Aorta (tissue), 5 donors: ENCODE results near the gene ASPRV1. TPM values are rescaled to one million over a fixed set of nuclear protein-coding genes. Genes with fewer than 3 reads are reported as not detected.
A peak's percentile ranks its signal among the peaks of the same experiment; 100 is the strongest.

ENCODE experiments used
- ATAC-seq: fragments of 200-7000 bp; cut with Tn5 transposase; one replicate; pipeline ENCODE4 v1.9.1; 2022; ENCODE audit warnings: moderate library complexity; ENCODE audit not compliant: low FRiP score
- DNase-seq, 2 donors: peaks; one replicate each; pipeline ENCODE4 v3.0.0-alpha.2; 2020
- H3K27ac ChIP-seq, 2 donors: one replicate each; pipeline ENCODE4 v1.5.1; 2013; ENCODE audit warnings: low read length in 2 of 2, mild to moderate bottlenecking in 2 of 2, moderate library complexity in 2 of 2, control low read depth in 1 of 2, inconsistent platforms in 1 of 2, low read depth in 1 of 2
- H3K27me3 ChIP-seq, 2 donors: one replicate each; pipeline ENCODE4 v1.6.1; 2013; ENCODE audit warnings: control low read depth in 1 of 2, low read length in 1 of 2, mild to moderate bottlenecking in 1 of 2, moderate library complexity in 1 of 2; ENCODE audit not compliant: insufficient read depth in 2 of 2, control insufficient read depth in 1 of 2
- H3K36me3 ChIP-seq, 2 donors: one replicate each; pipeline ENCODE4 v1.6.1; 2013; ENCODE audit warnings: control low read depth in 1 of 2, low read length in 1 of 2, mild to moderate bottlenecking in 1 of 2; ENCODE audit not compliant: insufficient read depth in 2 of 2, control insufficient read depth in 1 of 2
- H3K4me1 ChIP-seq, 2 donors: one replicate each; pipeline ENCODE4 v1.6.1; 2013; ENCODE audit warnings: low read length in 2 of 2, control low read depth in 1 of 2, mild to moderate bottlenecking in 1 of 2, moderate library complexity in 1 of 2; ENCODE audit not compliant: insufficient read depth in 2 of 2, control insufficient read depth in 1 of 2
- H3K4me3 ChIP-seq, 2 donors: one replicate each; pipeline ENCODE4 v1.5.1; 2013; ENCODE audit warnings: low read length in 2 of 2, control low read depth in 1 of 2, mild to moderate bottlenecking in 1 of 2
- H3K9me3 ChIP-seq: one replicate; pipeline ENCODE4 v1.6.1; 2013; ENCODE audit warnings: mild to moderate bottlenecking, low read length; ENCODE audit not compliant: control insufficient read depth
- WGBS, 2 donors: extraction: QIAGEN DNeasy Blood & Tissue Kit; methylation state at CpG; one replicate each; pipeline ENCODE4 v1.1.7; 2013; 5-methylcytosine and 5-hydroxymethylcytosine counted together
- intact Hi-C, 2 donors: fragments of 100-400 bp; cut with DNase I; formaldehyde crosslinking; loops; one replicate each; pipeline versions ENCODE4 v1.14.2 to v1.15.0; 2022
- polyA plus RNA-seq, 2 donors: library from polyadenylated mRNA; stranded (reverse); fragments of 200-250 nt; gene quantifications; one replicate each; pipeline ENCODE4 v1.2.3, GENCODE V29; 2013
- total RNA-seq, 2 donors: library from RNA; stranded (reverse); fragmentation: NEBNext Ultra II Directional; extraction: Animal tissue kit (Norgen Biotek cat#: 25700); gene quantifications; one replicate each; pipeline ENCODE4 v1.2.1, GENCODE V29; 2021
- donor health status: healthy with polysubstance abuse.
- donor health status: Bipolar disorder and iron deficiency.
- donor health status: DM: no; HTN: no; CAD: no.
- donor health status: DM: no; HTN: no; CAD: no.
- donor health status: DM: yes; HTN: yes; CAD: no.

The ASPRV1 gene
- total and polyA plus RNA-seq, 4 donors: 1.1 to 3.4 (median 2.0) TPM

DNA sequence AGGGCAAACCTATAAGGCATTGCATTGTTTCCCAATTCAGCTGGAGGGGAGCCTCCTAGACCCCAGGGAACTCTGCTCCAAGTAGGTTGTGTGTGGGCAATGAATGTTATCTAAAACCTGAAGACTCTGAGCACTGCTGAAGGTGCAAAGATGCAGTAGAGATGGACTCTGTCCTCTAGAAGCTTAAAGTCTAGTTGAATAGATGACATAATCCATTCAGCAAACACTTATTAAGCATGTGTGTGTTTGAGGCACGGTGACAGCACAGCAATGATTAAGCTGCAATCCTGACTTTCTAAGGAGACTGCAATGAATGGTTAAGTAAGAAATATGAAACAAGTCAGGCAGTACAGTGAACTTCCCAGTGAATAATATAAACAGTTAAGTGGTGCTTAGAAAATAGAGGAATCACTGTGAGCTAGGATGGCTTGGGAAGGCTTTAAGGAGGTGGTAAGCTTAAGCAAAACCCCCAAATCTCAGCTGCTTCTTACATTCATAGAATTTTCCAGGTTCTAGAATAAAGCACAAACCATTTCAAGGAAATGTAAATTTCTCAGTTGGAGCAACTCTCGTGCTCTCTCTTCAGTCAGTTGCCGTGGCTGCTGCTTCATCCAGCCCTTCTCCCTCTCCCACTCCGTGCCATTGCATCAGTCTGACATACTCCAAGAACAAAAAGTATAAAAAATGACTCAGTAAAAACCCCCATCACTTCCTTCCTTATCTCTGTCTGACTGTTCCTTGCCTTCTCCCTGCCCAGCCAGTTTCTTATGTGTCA is 27.4 kb downstream of the ASPRV1 start:
- Histone ChIP-seq H3K4me3 (no peak overlapping the region), H3K27ac (peak overlapping the region; percentile 20 to 24), H3K27me3 (no peaks in the 10 kb centered on the region), H3K36me3 (peaks cover 0 to 10% of the 10 kb centered on the region in 2 donors), H3K9me3 (no peaks in the 10 kb centered on the region), H3K4me1 (peaks cover 0 to 2% of the 10 kb centered on the region in 2 donors)
- intact Hi-C loops: no loop called here
- 16 to 18% methylated on average over 4 of the region's 4 CpGs for WGBS, 2 donors
- DNase-seq (peak in 1 of 2 donors; percentile 65), ATAC-seq (peak; percentile 76)

DNA sequence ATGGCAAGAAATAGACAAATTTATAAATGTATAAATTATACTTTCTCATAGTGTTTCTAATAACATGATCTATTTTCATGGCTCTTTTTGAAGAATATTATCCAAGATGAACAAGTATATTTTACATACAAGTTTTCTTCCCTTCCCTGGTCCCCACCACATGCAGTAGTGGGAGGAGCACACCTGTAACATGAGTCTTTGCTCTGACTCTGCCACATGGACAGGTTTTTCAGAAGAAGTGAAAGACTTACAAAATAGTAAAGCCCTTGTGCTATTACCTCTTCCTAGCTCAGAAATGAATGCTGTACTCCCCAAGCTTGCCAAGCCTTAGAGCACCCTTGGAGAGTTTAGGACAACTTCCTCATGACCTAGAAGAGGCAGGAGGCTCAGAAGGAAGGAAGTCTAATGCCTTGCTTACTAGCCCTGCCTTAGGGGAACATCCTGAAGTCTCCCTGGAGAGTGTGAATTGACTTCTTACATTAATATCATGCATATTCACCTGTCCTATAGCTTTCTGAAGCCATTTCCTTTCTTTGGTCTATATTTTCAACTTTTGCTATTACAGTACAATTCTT is 28.1 kb downstream of the ASPRV1 start:
- H3K4me1 ChIP-seq: peaks cover 0 to 2% of the 10 kb centered on the region in 2 donors
- ATAC-seq (no peak), DNase-seq (no peak)
- H3K27ac ChIP-seq: peak overlapping the region in 1 of 2 donors; percentile 67
- no peak overlapping the region for H3K4me3 ChIP-seq
- H3K36me3 ChIP-seq: peaks cover 0 to 10% of the 10 kb centered on the region in 2 donors
- no peaks in the 10 kb centered on the region for H3K27me3 ChIP-seq
- H3K9me3 ChIP-seq: no peaks in the 10 kb centered on the region
- intact Hi-C loops: no loop called here

DNA sequence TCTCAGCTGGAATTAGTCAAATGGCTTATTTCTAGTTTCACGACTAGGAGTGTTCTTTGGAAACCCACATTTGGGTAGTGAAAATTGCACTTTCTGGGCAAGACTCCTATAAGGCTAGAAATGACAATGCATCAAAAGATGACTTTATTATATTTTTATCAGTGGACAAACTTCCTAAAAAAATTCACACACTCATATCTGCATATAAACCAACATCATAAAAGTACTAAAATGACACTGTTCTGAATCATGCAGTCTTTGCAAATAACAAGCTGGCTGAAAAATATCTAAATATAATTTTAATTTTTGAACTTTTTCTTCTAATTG is 28.9 kb downstream of the ASPRV1 start:
- no peak for ATAC-seq
- intact Hi-C loops: no loop called here
- peaks cover 0 to 2% of the 10 kb centered on the region in 2 donors for H3K4me1 ChIP-seq
- H3K27me3 ChIP-seq: no peaks in the 10 kb centered on the region
- peak overlapping the region in 1 of 2 donors; percentile 95 for H3K27ac ChIP-seq
- H3K4me3 ChIP-seq: no peak overlapping the region
- peaks cover 0 to 8% of the 10 kb centered on the region in 2 donors for H3K36me3 ChIP-seq
- WGBS, 2 donors: 7 to 8% methylated on average over 1 of the region's 1 CpG
- DNase-seq: no peak
- no peaks in the 10 kb centered on the region for H3K9me3 ChIP-seq

DNA sequence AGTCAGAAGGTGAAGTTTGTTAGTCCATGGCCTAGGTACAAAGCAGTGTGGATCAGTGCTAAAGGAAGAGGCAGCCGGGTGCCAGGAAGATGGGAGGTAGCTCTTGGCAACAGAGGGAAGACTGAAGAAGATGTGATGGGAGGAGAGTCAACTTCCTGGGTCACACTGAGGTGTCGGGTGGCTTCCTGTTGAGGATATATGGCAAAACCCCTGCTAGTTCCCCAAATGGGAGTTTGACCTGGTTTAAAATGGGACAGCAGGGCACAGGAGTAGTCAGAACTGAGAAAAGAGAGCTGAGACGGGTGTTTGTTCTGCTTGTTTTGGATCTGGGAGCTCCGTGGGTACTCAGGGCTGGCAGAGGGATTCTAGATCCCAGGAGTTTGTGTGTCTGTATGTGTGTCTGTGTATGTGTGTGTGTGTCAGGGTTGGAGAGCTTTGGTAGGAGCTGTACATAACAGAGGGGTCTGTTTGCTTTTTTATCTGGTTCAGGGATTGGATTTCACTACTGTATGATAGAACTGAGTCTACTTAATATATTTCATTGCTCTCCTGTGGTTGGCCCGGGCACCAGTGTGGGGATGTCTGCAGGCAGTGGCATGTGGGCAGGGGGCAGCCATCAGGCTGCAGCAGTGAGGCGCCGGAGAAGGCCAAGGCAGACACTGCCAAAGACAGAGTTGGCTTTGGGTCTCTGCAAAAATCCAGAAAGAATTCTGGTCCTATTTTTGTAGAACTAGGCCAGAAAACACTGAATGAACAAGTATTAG is 29.4 kb downstream of the ASPRV1 start:
- intact Hi-C loops: no loop called here
- Histone ChIP-seq H3K9me3 (no peaks in the 10 kb centered on the region), H3K36me3 (peaks cover 0 to 7% of the 10 kb centered on the region in 2 donors), H3K27me3 (no peaks in the 10 kb centered on the region), H3K4me1 (peaks cover 0 to 2% of the 10 kb centered on the region in 2 donors), H3K27ac (peak overlapping the region; percentile 49 to 95), H3K4me3 (no peak overlapping the region)
- no peak for DNase-seq
- peak; percentile 72 for ATAC-seq
- 32 to 33% methylated on average over 7 of the region's 7 CpGs for WGBS, 2 donors

GRCh38 chr2:69926849-69927515 is 34.4 kb downstream of the ASPRV1 start:
- no peaks in the 10 kb centered on the region for H3K4me1 ChIP-seq
- intact Hi-C loops: no loop called here
- peaks cover 3 to 5% of the 10 kb centered on the region in 2 donors for H3K36me3 ChIP-seq
- H3K9me3 ChIP-seq: no peaks in the 10 kb centered on the region
- ATAC-seq: peak; percentile 44
- WGBS, 2 donors: 81 to 82% methylated on average over 3 of the region's 3 CpGs
- H3K27ac ChIP-seq: no peak overlapping the region
- no peak overlapping the region for H3K4me3 ChIP-seq
- H3K27me3 ChIP-seq: no peaks in the 10 kb centered on the region
- no peak for DNase-seq

DNA sequence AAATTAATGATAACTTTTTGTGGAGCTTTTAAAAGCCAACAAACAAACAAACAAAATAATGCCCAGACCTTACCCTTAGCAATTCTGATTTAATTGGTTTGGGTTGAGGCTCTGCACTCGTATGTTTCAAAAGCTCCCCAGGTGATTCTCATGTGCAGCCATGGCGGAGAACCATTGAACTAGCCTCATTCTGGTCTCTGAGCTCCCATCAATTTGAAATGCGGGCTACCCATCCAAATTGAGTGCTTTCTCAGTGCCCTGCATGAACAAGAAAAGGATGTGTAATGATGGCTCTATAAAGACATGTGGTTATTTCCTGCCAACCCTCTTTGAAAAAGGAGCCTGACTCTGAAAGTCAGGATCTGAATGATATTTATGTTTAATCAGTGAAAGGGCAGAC is 38.3 kb downstream of the ASPRV1 start:
- H3K4me1 ChIP-seq: no peaks in the 10 kb centered on the region
- H3K27ac ChIP-seq: no peak overlapping the region
- intact Hi-C loops: no loop called here
- WGBS, 2 donors: 97 to 100% methylated on average over 3 of the region's 3 CpGs
- H3K36me3 ChIP-seq: peaks cover 3 to 5% of the 10 kb centered on the region in 2 donors
- ATAC-seq (no peak), DNase-seq (no peak)
- H3K9me3 ChIP-seq: no peaks in the 10 kb centered on the region
- no peak overlapping the region for H3K4me3 ChIP-seq
- H3K27me3 ChIP-seq: no peaks in the 10 kb centered on the region

DNA sequence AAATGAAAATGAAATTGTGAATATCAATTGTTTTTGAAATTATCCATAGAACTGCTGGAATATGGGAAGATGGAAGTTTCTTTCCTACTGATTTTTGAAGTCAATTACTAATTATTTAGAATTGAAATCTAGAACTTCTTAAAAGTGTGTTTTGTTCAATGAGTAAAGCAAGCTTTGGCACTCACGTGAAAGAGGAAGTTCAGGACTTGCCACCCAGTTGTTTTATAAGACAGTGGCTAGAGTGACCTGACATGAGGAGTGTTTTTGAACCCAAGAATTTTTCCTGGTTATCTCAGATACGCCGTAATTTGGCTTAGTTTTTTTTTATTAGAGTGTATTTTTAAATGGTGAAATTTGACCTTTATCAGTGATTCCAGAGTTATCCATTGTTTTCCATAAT is 43.0 kb downstream of the ASPRV1 start:
- Histone ChIP-seq H3K27ac (peak overlapping the region in 1 of 2 donors; percentile 43), H3K4me3 (no peak overlapping the region), H3K4me1 (peaks cover 0 to 4% of the 10 kb centered on the region in 2 donors), H3K27me3 (no peaks in the 10 kb centered on the region), H3K9me3 (no peaks in the 10 kb centered on the region), H3K36me3 (peaks cover 3% of the 10 kb centered on the region in 2 donors)
- 51 to 60% methylated on average over 3 of the region's 3 CpGs for WGBS, 2 donors
- ATAC-seq (no peak), DNase-seq (no peak)
- intact Hi-C loops: loop anchor here (5.0 to 10.0 kb wide), 3 partner anchors 166 to 376 kb away; partner anchors contain the start of genes PCBP1 (in 2 of the 2) and SNRPG (in 1 of the 2)

DNA sequence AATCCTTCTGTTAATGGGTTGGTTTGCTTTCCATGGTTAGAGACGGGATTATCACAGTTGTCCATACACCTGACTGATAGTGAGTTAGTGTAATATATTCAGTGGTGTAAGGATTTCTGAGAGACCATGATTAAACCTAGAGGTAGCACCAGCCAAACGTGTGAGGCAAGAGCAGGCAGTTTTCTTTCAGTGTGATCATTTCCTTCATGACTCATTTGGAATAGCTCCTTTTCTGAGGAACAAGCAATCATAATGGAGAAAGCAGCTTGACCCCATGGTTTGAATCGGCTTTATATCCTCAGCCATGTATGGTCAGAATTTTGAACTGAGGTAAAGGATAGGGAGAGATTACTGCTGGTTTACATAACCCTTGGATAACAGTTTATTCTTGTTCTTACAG is 43.6 kb downstream of the ASPRV1 start:
- WGBS, 2 donors: 27 to 30% methylated on average over 3 of the region's 3 CpGs
- Histone ChIP-seq H3K27ac (no peak overlapping the region), H3K4me1 (peaks cover 0 to 4% of the 10 kb centered on the region in 2 donors), H3K36me3 (peaks cover 1 to 3% of the 10 kb centered on the region in 2 donors), H3K4me3 (peak overlapping the region in 1 of 2 donors; percentile 8), H3K27me3 (no peaks in the 10 kb centered on the region), H3K9me3 (no peaks in the 10 kb centered on the region)
- peak in 1 of 2 donors; percentile 55 for DNase-seq
- intact Hi-C loops: loop anchor here (5.0 to 10.0 kb wide), 3 partner anchors 167 to 377 kb away; partner anchors contain the start of genes PCBP1 (in 2 of the 2) and SNRPG (in 1 of the 2)
- ATAC-seq: no peak
